Caco-2 (cell line): ENCODE data around the gene DLGAP4. TPM values are rescaled to one million over a fixed set of nuclear protein-coding genes. Genes with fewer than 3 reads are reported as not detected.

Experiments used
- BruUV-seq: library from RNA; stranded (reverse); fragments of 400-500 nt; replicated peaks from 2 replicates; lab custom pipeline; 2021; lab: Mats Ljungman, UMichigan
- CTCF ChIA-PET: fragments of 300-600 bp; sonication (Branson Sonifier 250); formaldehyde crosslinking; loops from one replicate; lab custom pipeline; 2022; ENCODE audit warnings: antibody characterized with exemption; lab: Charles Lee
- POLR2A ChIA-PET: fragments of 300-600 bp; sonication (Branson Sonifier 250); formaldehyde crosslinking; loops from one replicate; lab custom pipeline; 2022; ENCODE audit warnings: antibody characterized with exemption; lab: Charles Lee
- DNase-seq, 2 experiments: peaks; one replicate each; pipeline versions ENCODE4 v3.0.0 to v3.0.0-alpha.2; 2020 to 2022
- H3K27me3 ChIP-seq: replicated peaks from 2 replicates; pipeline ENCODE4 v1.6.0; 2011; ENCODE audit warnings: low read length; ENCODE audit not compliant: control insufficient read depth, insufficient read depth
- H3K36me3 ChIP-seq: 2 replicates; pipeline ENCODE4 v1.5.1; 2011; ENCODE audit warnings: low read length; ENCODE audit not compliant: control insufficient read depth, insufficient read depth
- H3K4me1 ChIP-seq: fragments of 250-450 bp; sonication (Bioruptor Pico); 2 replicates; pipeline ENCODE4 v1.5.1; 2020; ENCODE audit warnings: mild to moderate bottlenecking
- H3K4me3 ChIP-seq: 2 replicates; pipeline ENCODE4 v1.5.1; 2011; ENCODE audit warnings: low read depth, mild to moderate bottlenecking, control low read depth, low read length
- H3K9me3 ChIP-seq: fragments of 250-450 bp; sonication (Bioruptor Pico); 2 replicates; pipeline ENCODE4 v1.5.1; 2020; ENCODE audit warnings: mild to moderate bottlenecking, moderate library complexity
- H3K27ac Mint-ChIP-seq: one replicate; pipeline ENCODE4 v1.8.0; 2022; ENCODE audit warnings: mixed read lengths; ENCODE audit not compliant: unreplicated experiment
- H3K27me3 Mint-ChIP-seq: one replicate; pipeline ENCODE4 v1.8.0; 2022; ENCODE audit warnings: mixed read lengths; ENCODE audit not compliant: insufficient read depth, unreplicated experiment
- H3K36me3 Mint-ChIP-seq: one replicate; pipeline ENCODE4 v1.8.0; 2022; ENCODE audit warnings: mild to moderate bottlenecking, mixed read lengths; ENCODE audit not compliant: insufficient read depth, unreplicated experiment
- H3K4me1 Mint-ChIP-seq: one replicate; pipeline ENCODE4 v1.8.0; 2022; ENCODE audit warnings: low read depth, mixed read lengths; ENCODE audit not compliant: unreplicated experiment
- H3K4me3 Mint-ChIP-seq: one replicate; pipeline ENCODE4 v1.8.0; 2022; ENCODE audit warnings: mild to moderate bottlenecking, moderate library complexity, mixed read lengths; ENCODE audit not compliant: unreplicated experiment
- H3K9me3 Mint-ChIP-seq: one replicate; pipeline ENCODE4 v1.8.0; 2022; ENCODE audit warnings: mixed read lengths; ENCODE audit not compliant: unreplicated experiment
- intact Hi-C: fragments of 100-400 bp; cut with micrococcal nuclease; formaldehyde crosslinking; loops from one replicate; pipeline ENCODE4 v1.10.0; 2022; ENCODE audit not compliant: unreplicated experiment
- total RNA-seq: library from RNA; stranded (reverse); gene quantifications from 2 replicates; pipeline ENCODE4 v1.2.3, GENCODE V29; 2022
- TF ChIP-seq, protein P1 (sequence below), 2 experiments: fragments of 200-600 bp in 1 of 2; IDR thresholded peaks; 1 replicate in 1 of 2; 2 replicates in 1 of 2; pipeline versions ENCODE4 v1.5.1 to v1.8.0; 2011 to 2022; ENCODE audit warnings: antibody characterized with exemption in 1 of 2, control low read depth in 1 of 2, inconsistent platforms in 1 of 2, low read depth in 1 of 2, low read length in 1 of 2, mild to moderate bottlenecking in 1 of 2, moderate library complexity in 1 of 2; ENCODE audit not compliant: insufficient read depth in 1 of 2, severe bottlenecking in 1 of 2, unreplicated experiment in 1 of 2

DLGAP4 gene
- total RNA-seq, 1 experiment from 2014 or later, result 122 TPM

DNA sequence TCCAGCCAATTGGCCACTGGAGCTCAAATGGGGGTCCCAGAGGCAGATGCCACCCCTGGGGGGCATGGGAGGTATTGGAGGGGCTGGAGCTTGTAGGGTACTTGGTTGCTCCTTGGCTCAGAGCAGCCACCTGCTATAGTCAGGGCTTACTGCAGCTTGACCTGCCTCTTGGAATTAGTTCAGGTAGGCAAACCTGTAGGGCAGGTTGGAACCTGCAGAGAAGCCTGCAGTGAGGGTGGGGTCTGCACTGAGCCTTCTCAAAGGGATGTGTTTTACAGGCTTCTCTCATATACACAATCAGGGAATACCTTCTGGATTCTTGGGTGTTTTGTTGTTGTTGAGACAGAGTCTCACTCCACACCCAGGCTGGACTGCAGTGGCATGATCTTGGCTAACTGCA is 141.0 kb downstream of the DLGAP4 start:
- no peak overlapping the region for H3K27ac Mint-ChIP-seq
- no peaks in the 10 kb centered on the region for H3K27me3 Mint-ChIP-seq
- no peaks in the 10 kb centered on the region for H3K36me3 ChIP-seq
- H3K4me1 Mint-ChIP-seq, result no peaks in the 10 kb centered on the region
- 0 out of 2 replicates have a peak, but pooled peaks cover 7% of the 10 kb centered on the region for H3K9me3 ChIP-seq
- no peak overlapping the region for H3K4me3 ChIP-seq
- no TSS peak for BruUV-seq
- intact Hi-C loops, result loop anchor here (10.0 kb wide), 1 partner anchor 382 kb away; no protein-coding TSS in a partner anchor
- H3K4me3 Mint-ChIP-seq, result no peak overlapping the region
- POLR2A ChIA-PET, result no interaction called here
- no peaks in the 10 kb centered on the region for H3K36me3 Mint-ChIP-seq
- CTCF ChIA-PET, result interaction anchor here (0.6 to 1.6 kb wide), 2 partner anchors 10 to 18 kb away, joined by 3 to 4 read pairs; no protein-coding TSS in a partner anchor
- H3K4me1 ChIP-seq, result peaks cover 8% of the 10 kb centered on the region
- TF ChIP-seq, protein P1, sequence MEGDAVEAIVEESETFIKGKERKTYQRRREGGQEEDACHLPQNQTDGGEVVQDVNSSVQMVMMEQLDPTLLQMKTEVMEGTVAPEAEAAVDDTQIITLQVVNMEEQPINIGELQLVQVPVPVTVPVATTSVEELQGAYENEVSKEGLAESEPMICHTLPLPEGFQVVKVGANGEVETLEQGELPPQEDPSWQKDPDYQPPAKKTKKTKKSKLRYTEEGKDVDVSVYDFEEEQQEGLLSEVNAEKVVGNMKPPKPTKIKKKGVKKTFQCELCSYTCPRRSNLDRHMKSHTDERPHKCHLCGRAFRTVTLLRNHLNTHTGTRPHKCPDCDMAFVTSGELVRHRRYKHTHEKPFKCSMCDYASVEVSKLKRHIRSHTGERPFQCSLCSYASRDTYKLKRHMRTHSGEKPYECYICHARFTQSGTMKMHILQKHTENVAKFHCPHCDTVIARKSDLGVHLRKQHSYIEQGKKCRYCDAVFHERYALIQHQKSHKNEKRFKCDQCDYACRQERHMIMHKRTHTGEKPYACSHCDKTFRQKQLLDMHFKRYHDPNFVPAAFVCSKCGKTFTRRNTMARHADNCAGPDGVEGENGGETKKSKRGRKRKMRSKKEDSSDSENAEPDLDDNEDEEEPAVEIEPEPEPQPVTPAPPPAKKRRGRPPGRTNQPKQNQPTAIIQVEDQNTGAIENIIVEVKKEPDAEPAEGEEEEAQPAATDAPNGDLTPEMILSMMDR (IDR thresholded peaks at IDR 0.05; ENCODE audit: insufficient read depth in 1 of 2, low read depth in 1 of 2, low read length in 1 of 2, severe bottlenecking in 1 of 2, unreplicated experiment in 1 of 2), result no peak
- H3K27me3 ChIP-seq, result no peaks in the 10 kb centered on the region
- peaks cover 10% of the 10 kb centered on the region for H3K9me3 Mint-ChIP-seq
- DNase-seq, result peak; percentile 79 to 82

DNA sequence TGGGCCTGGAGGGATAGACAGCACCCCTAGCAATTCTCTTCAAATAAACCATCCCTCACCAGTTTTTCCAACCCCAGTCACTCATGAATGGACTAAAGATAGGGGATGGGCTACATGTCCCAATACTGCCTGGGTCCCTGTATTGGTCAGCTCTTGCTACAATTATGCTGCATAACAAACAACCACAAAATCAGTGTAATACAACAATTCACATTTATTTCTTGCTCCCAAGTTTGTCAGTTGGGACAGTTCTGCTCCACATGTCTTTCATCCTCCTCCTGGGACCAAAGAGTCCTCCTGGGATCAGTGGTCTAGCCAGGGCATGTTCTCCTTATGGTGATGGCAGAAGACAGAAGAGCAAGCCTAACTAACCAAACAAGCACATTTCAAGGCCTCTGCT is 143.5 kb downstream of the DLGAP4 start:
- DNase-seq, result no peak
- Histone ChIP-seq H3K9me3 (0 out of 2 replicates have a peak, but pooled peaks cover 7% of the 10 kb centered on the region), H3K27me3 (no peaks in the 10 kb centered on the region), H3K4me1 (peaks cover 14% of the 10 kb centered on the region), H3K4me3 (no peak overlapping the region), H3K36me3 (no peaks in the 10 kb centered on the region)
- Mint-ChIP-seq H3K9me3 (peaks cover 10% of the 10 kb centered on the region), H3K4me1 (peaks cover 6% of the 10 kb centered on the region), H3K4me3 (no peak overlapping the region), H3K36me3 (no peaks in the 10 kb centered on the region), H3K27ac (no peak overlapping the region), H3K27me3 (no peaks in the 10 kb centered on the region)
- CTCF ChIA-PET, result interaction anchor here (1.7 kb wide), 1 partner anchor 10 kb away, joined by 5 read pairs; no protein-coding TSS in a partner anchor
- BruUV-seq, result no TSS peak
- TF ChIP-seq, protein P1 (IDR thresholded peaks at IDR 0.05; ENCODE audit: insufficient read depth in 1 of 2, low read depth in 1 of 2, low read length in 1 of 2, severe bottlenecking in 1 of 2, unreplicated experiment in 1 of 2), result no peak
- POLR2A ChIA-PET, result no interaction called here
- intact Hi-C loops, result loop anchor here (10.0 kb wide), 1 partner anchor 385 kb away; no protein-coding TSS in a partner anchor

DNA sequence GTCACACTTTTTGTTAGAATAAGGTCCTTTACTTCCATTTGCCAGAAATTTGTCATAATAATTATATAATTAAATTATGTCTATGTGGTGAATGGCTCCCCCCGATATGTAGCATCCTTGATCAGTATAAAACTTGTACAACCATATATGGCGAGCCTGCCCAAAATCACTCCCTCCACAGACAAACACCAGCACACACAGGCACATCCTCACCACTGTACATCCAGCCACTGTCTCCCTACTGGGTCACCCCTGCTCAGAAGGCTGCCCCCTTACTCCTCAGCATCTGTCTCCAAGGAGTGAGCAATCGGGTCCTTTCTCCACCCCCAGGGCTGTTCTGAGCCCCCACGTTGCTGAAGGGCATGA is 148.2 kb downstream of the DLGAP4 start:
- Mint-ChIP-seq H3K27me3 (no peaks in the 10 kb centered on the region), H3K9me3 (peaks cover 9% of the 10 kb centered on the region), H3K27ac (peak overlapping the region; percentile 70), H3K4me1 (peaks cover 24% of the 10 kb centered on the region), H3K4me3 (peak overlapping the region; percentile 55), H3K36me3 (no peaks in the 10 kb centered on the region)
- H3K27me3 ChIP-seq, result no peaks in the 10 kb centered on the region
- POLR2A ChIA-PET, result no interaction called here
- intact Hi-C loops, result no loop called here
- H3K36me3 ChIP-seq, result no peaks in the 10 kb centered on the region
- CTCF ChIA-PET, result interaction anchor here (0.7 to 1.5 kb wide), 6 partner anchors 11 to 255 kb away, joined by 3 to 10 read pairs (median 4); no protein-coding TSS in a partner anchor
- H3K4me1 ChIP-seq, result peaks cover 21% of the 10 kb centered on the region
- TSS peak; percentile 92 for BruUV-seq
- no peak overlapping the region for H3K4me3 ChIP-seq
- H3K9me3 ChIP-seq, result 0 out of 2 replicates have a peak, but pooled peaks cover 6% of the 10 kb centered on the region
- TF ChIP-seq, protein P1 (IDR thresholded peaks at IDR 0.05; ENCODE audit: insufficient read depth in 1 of 2, low read depth in 1 of 2, low read length in 1 of 2, severe bottlenecking in 1 of 2, unreplicated experiment in 1 of 2), result no peak
- DNase-seq, result no peak
